ENCODE measurements around the gene CSRP3.

DNA sequence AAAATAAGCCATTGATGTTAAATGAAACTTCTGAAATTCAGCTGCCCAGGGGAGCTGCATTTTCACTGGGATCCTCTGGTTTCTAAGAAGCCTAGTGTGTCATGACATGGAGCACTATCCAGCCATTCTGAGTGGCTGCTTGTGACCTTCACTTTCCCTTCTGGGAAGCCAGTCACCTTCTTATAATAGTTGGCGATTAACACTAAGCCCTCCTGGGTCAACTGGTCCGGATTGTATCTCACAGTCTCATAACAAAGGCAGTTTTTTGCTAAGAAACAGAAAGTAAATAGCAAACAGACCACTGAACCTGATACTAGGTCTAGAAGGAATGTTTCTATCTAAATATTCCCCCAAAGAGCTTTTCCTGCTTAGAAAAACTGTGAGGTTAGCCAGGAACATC, 7.9 kb downstream of the CSRP3 start:
- TF ChIP-seq CTCF (conservative IDR thresholded peaks at IDR 0.05; ENCODE audit: low read depth, low read length) (no peak), ELK1 (IDR thresholded peaks at IDR 0.05; ENCODE audit: borderline replicate concordance, low read depth, low read length) (no peak)

Measured in IMR-90 (cell line).